WTC11 (cell line): ENCODE measurements around the gene CCDC124. TPM values are rescaled to one million over a fixed set of nuclear protein-coding genes. Genes with fewer than 3 reads are reported as not detected.
A peak's percentile ranks its signal among the peaks of the same experiment; 100 is the strongest.

Source experiments
- ATAC-seq: fragments of 200-7000 bp; cut with Tn5 transposase; 2 replicates; pipeline ENCODE4 v1.10.0; 2021; ENCODE audit warnings: mild to moderate bottlenecking, moderate library complexity
- CTCF ChIA-PET: fragments of 300-600 bp; sonication (Branson Sonifier 250); formaldehyde crosslinking; loops from one replicate; lab custom pipeline; 2021; ENCODE audit warnings: antibody characterized with exemption; lab: Charles Lee
- POLR2A ChIA-PET: fragments of 350-600 bp; sonication (Branson Sonifier 250); formaldehyde crosslinking; loops from one replicate; lab custom pipeline; 2021; ENCODE audit warnings: antibody characterized with exemption; lab: Charles Lee
- DNase-seq: peaks from one replicate; pipeline ENCODE4 v3.0.0; 2021; ENCODE audit warnings: low spot score
- H3K27ac Mint-ChIP-seq: 2 replicates; pipeline ENCODE4 v1.8.0; 2021; ENCODE audit warnings: mixed read lengths
- H3K27me3 Mint-ChIP-seq: 2 replicates; pipeline ENCODE4 v1.8.0; 2021; ENCODE audit warnings: low read depth, mild to moderate bottlenecking, moderate library complexity, mixed read lengths
- H3K36me3 Mint-ChIP-seq: 2 replicates; pipeline ENCODE4 v1.8.0; 2021; ENCODE audit warnings: mixed read lengths
- H3K4me1 Mint-ChIP-seq: 2 replicates; pipeline ENCODE4 v1.8.0; 2022; ENCODE audit warnings: mixed read lengths
- H3K4me3 Mint-ChIP-seq: 2 replicates; pipeline ENCODE4 v1.8.0; 2021; ENCODE audit warnings: mild to moderate bottlenecking, moderate library complexity, mixed read lengths
- H3K9me3 Mint-ChIP-seq: 2 replicates; pipeline ENCODE4 v1.8.0; 2021; ENCODE audit warnings: mixed read lengths
- EMX1 ChIP-seq: fragments of 250-450 bp; sonication (Bioruptor Pico); IDR thresholded peaks from 2 replicates; pipeline ENCODE4 v1.8.0; 2021; ENCODE audit warnings: mild to moderate bottlenecking
- FOXK1 ChIP-seq: sonication (generic); formaldehyde crosslinking; IDR thresholded peaks from 2 replicates; pipeline ENCODE4 v1.8.0; 2022; ENCODE audit warnings: mild to moderate bottlenecking, moderate library complexity, missing genetic modification reagents
- HMGA2 ChIP-seq: fragments of 250-450 bp; sonication (Bioruptor Pico); IDR thresholded peaks from 2 replicates; pipeline ENCODE4 v1.4.0; 2021; ENCODE audit warnings: mild to moderate bottlenecking, moderate library complexity
- JUN ChIP-seq: sonication (generic); formaldehyde crosslinking; IDR thresholded peaks from 2 replicates; pipeline ENCODE4 v1.8.0; 2023; ENCODE audit warnings: mild to moderate bottlenecking, missing genetic modification reagents
- MYBL2 ChIP-seq: sonication (generic); formaldehyde crosslinking; IDR thresholded peaks from 2 replicates; pipeline ENCODE4 v1.8.1; 2023; ENCODE audit warnings: mild to moderate bottlenecking, moderate library complexity, missing genetic modification reagents
- NR3C1 ChIP-seq: sonication (generic); formaldehyde crosslinking; conservative IDR thresholded peaks from 2 replicates; pipeline ENCODE4 v1.8.1; 2023; ENCODE audit warnings: low read depth, mild to moderate bottlenecking, missing genetic modification reagents
- SMAD4 ChIP-seq: sonication (generic); formaldehyde crosslinking; IDR thresholded peaks from 2 replicates; pipeline ENCODE4 v1.8.0; 2022; ENCODE audit warnings: mild to moderate bottlenecking, missing genetic modification reagents
- SP1 ChIP-seq: sonication (generic); formaldehyde crosslinking; conservative IDR thresholded peaks from 2 replicates; pipeline ENCODE4 v1.8.1; 2022; ENCODE audit warnings: missing genetic modification reagents
- TCF7 ChIP-seq: sonication (generic); formaldehyde crosslinking; IDR thresholded peaks from 2 replicates; pipeline ENCODE4 v1.8.0; 2022; ENCODE audit warnings: mild to moderate bottlenecking, low read depth, missing genetic modification reagents, moderate library complexity
- ZBTB21 ChIP-seq: sonication (generic); formaldehyde crosslinking; IDR thresholded peaks from 2 replicates; pipeline ENCODE4 v1.8.1; 2023; ENCODE audit warnings: mild to moderate bottlenecking, missing genetic modification reagents, borderline replicate concordance
- ZNF396 ChIP-seq: fragments of 250-450 bp; sonication (Bioruptor Pico); IDR thresholded peaks from 2 replicates; pipeline ENCODE4 v1.8.0; 2021; ENCODE audit warnings: mild to moderate bottlenecking, moderate library complexity, borderline replicate concordance
- total RNA-seq: library from RNA; stranded (reverse); gene quantifications from 3 replicates; pipeline ENCODE4 v1.2.3, GENCODE V29; 2021
- TF ChIP-seq, protein P1 (sequence below): sonication (generic); formaldehyde crosslinking; IDR thresholded peaks from 2 replicates; pipeline ENCODE4 v1.8.1; 2022; ENCODE audit warnings: mild to moderate bottlenecking, moderate library complexity, missing genetic modification reagents
- TF ChIP-seq, protein P2 (sequence below): sonication (generic); formaldehyde crosslinking; IDR thresholded peaks from 2 replicates; pipeline ENCODE4 v1.8.0; 2022; ENCODE audit warnings: mild to moderate bottlenecking, missing genetic modification reagents
- TF ChIP-seq, protein P3 (sequence below): sonication (generic); formaldehyde crosslinking; IDR thresholded peaks from 2 replicates; pipeline ENCODE4 v1.8.1; 2023; ENCODE audit warnings: mild to moderate bottlenecking, missing genetic modification reagents
- TF ChIP-seq, protein P4 (sequence below): sonication (generic); formaldehyde crosslinking; IDR thresholded peaks from 2 replicates; pipeline ENCODE4 v1.8.0; 2023; ENCODE audit warnings: missing genetic modification reagents, mild to moderate bottlenecking, borderline replicate concordance
- TF ChIP-seq, protein P5 (sequence below): sonication (generic); formaldehyde crosslinking; IDR thresholded peaks from 2 replicates; pipeline ENCODE4 v1.8.1; 2023; ENCODE audit warnings: mild to moderate bottlenecking, missing genetic modification reagents, moderate library complexity
- TF ChIP-seq, protein P6 (sequence below): fragments of 250-450 bp; sonication (Bioruptor Pico); IDR thresholded peaks from 2 replicates; pipeline ENCODE4 v1.8.0; 2021; ENCODE audit warnings: mild to moderate bottlenecking

CCDC124 gene
- total RNA-seq, 1 experiment from 2014 or later, result 156 TPM

DNA sequence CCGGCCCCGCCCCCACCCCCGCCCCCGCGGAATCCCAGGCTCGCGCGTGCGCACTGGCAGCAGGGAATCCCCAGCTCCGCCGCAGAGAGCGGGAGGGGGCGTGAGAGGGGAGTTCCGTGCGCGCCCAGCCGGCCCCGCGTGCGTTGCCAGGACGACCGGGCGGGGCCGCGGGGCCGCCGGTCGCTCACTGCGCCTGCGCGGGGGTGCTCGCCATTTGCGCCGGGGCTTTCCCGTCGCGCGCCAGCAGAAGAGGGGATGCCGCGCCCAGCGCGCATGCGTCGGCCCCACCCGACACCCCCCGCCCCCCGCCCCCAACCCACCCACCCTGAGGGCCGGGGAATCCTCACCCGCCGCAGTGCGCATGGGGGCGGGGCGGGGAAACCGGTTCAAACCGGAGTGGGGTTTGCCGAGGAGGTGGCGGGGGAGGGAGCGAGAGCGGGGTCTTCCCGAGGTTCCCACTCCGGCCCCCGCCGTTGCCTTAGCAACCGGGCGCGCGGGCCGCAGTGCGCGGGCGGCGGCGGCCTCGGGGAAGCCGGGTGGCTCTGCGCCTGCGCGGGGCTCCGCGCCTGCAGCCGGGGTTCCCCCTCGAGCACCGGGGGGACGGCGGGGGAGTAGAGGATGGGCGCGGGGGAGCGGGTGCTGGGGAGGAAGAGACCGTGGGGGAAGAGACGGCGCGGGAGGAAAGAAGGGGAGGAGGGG lies 15.1 kb downstream of the CCDC124 start:
- POLR2A ChIA-PET, result interaction anchor here (0.7 to 1.4 kb wide), 4 partner anchors 16 to 89 kb away, joined by 3 to 7 read pairs (median 6); partner anchors contain the start of genes CCDC124 and RPL18A
- ATAC-seq, result peak; percentile 27
- peak; percentile 97 for DNase-seq
- peaks cover 28% of the 10 kb centered on the region for H3K4me1 Mint-ChIP-seq
- TF ChIP-seq SP1 (CRISPR knock-in tag) (peak; percentile 37; the same call in 1 of the 2 replicates), MYBL2 (CRISPR knock-in tag) (no peak)
- TF ChIP-seq, protein P1, sequence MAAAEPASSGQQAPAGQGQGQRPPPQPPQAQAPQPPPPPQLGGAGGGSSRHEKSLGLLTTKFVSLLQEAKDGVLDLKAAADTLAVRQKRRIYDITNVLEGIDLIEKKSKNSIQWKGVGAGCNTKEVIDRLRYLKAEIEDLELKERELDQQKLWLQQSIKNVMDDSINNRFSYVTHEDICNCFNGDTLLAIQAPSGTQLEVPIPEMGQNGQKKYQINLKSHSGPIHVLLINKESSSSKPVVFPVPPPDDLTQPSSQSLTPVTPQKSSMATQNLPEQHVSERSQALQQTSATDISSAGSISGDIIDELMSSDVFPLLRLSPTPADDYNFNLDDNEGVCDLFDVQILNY (CRISPR knock-in tag), result peak; percentile 44; the same call in 1 of the 2 replicates
- no peaks in the 10 kb centered on the region for H3K36me3 Mint-ChIP-seq
- H3K9me3 Mint-ChIP-seq, result no peaks in the 10 kb centered on the region
- CTCF ChIA-PET, result interaction anchor here (0.6 to 5.1 kb wide), 17 partner anchors 7 to 331 kb away, joined by 3 to 62 read pairs (median 5); partner anchors contain the start of genes CCDC124, MPV17L2, RPL18A and SLC5A5
- no peak overlapping the region for H3K27ac Mint-ChIP-seq
- peaks cover 41% of the 10 kb centered on the region for H3K27me3 Mint-ChIP-seq
- H3K4me3 Mint-ChIP-seq, result peak overlapping the region; percentile 77

DNA sequence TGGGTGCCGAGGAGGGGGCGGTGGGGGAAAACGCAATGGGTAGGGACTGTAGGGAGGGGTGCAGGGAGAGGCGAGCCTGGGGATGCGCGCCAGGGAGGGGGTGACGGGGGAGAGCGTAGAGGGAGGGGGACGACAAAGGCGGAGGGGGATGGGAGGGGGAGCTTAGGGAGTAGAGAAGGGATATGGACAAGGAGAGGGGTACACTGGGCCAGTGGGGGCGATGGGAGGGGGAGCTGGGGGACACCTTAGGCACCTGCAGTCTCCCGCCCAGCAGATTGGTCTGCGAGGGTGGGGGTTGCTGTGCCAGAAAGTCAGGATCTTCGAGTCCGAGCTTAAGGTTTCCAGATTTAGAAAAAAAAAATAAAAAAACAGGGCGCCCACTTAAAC lies 15.7 kb downstream of the CCDC124 start:
- POLR2A ChIA-PET, result interaction anchor here (0.5 to 1.4 kb wide), 3 partner anchors 16 to 140 kb away, joined by 3 to 7 read pairs (median 4); partner anchors contain the start of gene CCDC124
- DNase-seq, result peak; percentile 71
- no peak overlapping the region for H3K27ac Mint-ChIP-seq
- no peaks in the 10 kb centered on the region for H3K9me3 Mint-ChIP-seq
- H3K36me3 Mint-ChIP-seq, result no peaks in the 10 kb centered on the region
- TF ChIP-seq FOXK1 (CRISPR knock-in tag) (no peak), HMGA2 (no peak), ZBTB21 (no peak), TCF7 (CRISPR knock-in tag) (no peak), EMX1 (CRISPR knock-in tag) (no peak), NR3C1 (CRISPR knock-in tag) (no peak), SMAD4 (CRISPR knock-in tag) (no peak), ZNF396 (CRISPR knock-in tag) (no peak), JUN (CRISPR knock-in tag) (no peak), MYBL2 (CRISPR knock-in tag) (no peak)
- TF ChIP-seq, protein P2, sequence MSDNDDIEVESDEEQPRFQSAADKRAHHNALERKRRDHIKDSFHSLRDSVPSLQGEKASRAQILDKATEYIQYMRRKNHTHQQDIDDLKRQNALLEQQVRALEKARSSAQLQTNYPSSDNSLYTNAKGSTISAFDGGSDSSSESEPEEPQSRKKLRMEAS, result no peak
- TF ChIP-seq, protein P3, sequence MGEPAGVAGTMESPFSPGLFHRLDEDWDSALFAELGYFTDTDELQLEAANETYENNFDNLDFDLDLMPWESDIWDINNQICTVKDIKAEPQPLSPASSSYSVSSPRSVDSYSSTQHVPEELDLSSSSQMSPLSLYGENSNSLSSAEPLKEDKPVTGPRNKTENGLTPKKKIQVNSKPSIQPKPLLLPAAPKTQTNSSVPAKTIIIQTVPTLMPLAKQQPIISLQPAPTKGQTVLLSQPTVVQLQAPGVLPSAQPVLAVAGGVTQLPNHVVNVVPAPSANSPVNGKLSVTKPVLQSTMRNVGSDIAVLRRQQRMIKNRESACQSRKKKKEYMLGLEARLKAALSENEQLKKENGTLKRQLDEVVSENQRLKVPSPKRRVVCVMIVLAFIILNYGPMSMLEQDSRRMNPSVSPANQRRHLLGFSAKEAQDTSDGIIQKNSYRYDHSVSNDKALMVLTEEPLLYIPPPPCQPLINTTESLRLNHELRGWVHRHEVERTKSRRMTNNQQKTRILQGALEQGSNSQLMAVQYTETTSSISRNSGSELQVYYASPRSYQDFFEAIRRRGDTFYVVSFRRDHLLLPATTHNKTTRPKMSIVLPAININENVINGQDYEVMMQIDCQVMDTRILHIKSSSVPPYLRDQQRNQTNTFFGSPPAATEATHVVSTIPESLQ (CRISPR knock-in tag), result no peak
- TF ChIP-seq, protein P4, sequence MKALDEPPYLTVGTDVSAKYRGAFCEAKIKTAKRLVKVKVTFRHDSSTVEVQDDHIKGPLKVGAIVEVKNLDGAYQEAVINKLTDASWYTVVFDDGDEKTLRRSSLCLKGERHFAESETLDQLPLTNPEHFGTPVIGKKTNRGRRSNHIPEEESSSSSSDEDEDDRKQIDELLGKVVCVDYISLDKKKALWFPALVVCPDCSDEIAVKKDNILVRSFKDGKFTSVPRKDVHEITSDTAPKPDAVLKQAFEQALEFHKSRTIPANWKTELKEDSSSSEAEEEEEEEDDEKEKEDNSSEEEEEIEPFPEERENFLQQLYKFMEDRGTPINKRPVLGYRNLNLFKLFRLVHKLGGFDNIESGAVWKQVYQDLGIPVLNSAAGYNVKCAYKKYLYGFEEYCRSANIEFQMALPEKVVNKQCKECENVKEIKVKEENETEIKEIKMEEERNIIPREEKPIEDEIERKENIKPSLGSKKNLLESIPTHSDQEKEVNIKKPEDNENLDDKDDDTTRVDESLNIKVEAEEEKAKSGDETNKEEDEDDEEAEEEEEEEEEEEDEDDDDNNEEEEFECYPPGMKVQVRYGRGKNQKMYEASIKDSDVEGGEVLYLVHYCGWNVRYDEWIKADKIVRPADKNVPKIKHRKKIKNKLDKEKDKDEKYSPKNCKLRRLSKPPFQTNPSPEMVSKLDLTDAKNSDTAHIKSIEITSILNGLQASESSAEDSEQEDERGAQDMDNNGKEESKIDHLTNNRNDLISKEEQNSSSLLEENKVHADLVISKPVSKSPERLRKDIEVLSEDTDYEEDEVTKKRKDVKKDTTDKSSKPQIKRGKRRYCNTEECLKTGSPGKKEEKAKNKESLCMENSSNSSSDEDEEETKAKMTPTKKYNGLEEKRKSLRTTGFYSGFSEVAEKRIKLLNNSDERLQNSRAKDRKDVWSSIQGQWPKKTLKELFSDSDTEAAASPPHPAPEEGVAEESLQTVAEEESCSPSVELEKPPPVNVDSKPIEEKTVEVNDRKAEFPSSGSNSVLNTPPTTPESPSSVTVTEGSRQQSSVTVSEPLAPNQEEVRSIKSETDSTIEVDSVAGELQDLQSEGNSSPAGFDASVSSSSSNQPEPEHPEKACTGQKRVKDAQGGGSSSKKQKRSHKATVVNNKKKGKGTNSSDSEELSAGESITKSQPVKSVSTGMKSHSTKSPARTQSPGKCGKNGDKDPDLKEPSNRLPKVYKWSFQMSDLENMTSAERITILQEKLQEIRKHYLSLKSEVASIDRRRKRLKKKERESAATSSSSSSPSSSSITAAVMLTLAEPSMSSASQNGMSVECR (CRISPR knock-in tag), result no peak
- TF ChIP-seq, protein P5, sequence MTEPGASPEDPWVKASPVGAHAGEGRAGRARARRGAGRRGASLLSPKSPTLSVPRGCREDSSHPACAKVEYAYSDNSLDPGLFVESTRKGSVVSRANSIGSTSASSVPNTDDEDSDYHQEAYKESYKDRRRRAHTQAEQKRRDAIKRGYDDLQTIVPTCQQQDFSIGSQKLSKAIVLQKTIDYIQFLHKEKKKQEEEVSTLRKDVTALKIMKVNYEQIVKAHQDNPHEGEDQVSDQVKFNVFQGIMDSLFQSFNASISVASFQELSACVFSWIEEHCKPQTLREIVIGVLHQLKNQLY (CRISPR knock-in tag), result no peak
- TF ChIP-seq, protein P6, sequence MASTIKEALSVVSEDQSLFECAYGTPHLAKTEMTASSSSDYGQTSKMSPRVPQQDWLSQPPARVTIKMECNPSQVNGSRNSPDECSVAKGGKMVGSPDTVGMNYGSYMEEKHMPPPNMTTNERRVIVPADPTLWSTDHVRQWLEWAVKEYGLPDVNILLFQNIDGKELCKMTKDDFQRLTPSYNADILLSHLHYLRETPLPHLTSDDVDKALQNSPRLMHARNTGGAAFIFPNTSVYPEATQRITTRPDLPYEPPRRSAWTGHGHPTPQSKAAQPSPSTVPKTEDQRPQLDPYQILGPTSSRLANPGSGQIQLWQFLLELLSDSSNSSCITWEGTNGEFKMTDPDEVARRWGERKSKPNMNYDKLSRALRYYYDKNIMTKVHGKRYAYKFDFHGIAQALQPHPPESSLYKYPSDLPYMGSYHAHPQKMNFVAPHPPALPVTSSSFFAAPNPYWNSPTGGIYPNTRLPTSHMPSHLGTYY, result no peak
- peaks cover 47% of the 10 kb centered on the region for H3K27me3 Mint-ChIP-seq
- CTCF ChIA-PET, result interaction anchor here (0.6 to 5.1 kb wide), 8 partner anchors 10 to 245 kb away, joined by 3 to 62 read pairs (median 5); partner anchors contain the start of genes CCDC124 and MPV17L2
- H3K4me3 Mint-ChIP-seq, result peak overlapping the region; percentile 77
- ATAC-seq, result no peak
- H3K4me1 Mint-ChIP-seq, result peaks cover 34% of the 10 kb centered on the region
